ENCODE results near the gene APOO. TPM values are rescaled to one million over a fixed set of nuclear protein-coding genes. Genes with fewer than 3 reads are reported as not detected.

APOO gene
- total RNA-seq, result 10 to 100 TPM in 5 of 6 donors, under 1 TPM in 1; 0.89 to 15.0 (median 12.0) TPM

DNA sequence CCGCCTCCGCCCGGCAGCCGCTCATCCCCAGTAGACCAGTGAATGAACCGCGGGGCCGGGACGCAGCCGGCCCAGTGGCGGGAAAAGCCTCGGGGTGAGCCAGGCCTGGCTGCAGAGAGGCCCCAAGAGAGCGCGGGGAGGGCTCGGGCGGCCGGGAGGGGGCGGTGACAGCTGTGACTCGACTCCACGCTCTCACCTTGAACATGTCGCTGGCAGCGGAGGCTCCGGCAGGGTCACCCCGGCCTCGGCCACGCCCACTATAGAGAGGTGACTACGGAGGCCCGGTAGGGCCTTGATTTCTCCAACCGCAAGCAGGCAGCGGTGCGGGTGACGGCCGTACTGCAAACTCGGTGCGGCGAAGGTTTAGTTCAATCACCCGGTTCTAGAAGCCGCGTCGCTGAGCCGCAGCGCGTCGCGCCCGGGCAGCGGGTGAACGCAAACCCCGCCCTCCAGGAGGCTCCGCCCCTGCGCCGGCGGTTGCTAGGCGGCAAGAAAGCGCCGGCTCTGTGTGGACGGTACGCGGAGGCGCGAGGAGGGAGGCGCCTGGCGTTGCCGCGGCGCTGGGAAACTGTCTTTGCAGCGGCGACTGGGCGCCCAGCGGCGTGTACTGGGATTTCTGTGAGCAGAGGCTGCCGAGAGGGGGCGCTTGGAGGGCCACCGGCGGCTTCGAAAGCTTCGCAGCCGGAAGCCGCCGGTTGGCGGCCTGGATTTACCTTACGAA, at the start of gene APOO, which contains the start of gene CXorf58:
Gene APOO, minus strand, starts transcription at position 441 of the 721 bp plus-strand sequence. Its CDS starts 236 bp downstream, at position 205.
Gene CXorf58, plus strand, starts transcription at position 509 of the 721 bp plus-strand sequence. CDS start 2,297 bp downstream, outside the sequence.
- TF ChIP-seq POLR2AphosphoS5 (IDR thresholded peaks at IDR 0.05) (peak in 1 of 2 donors; percentile 45), POLR2A (IDR thresholded peaks at IDR 0.05) (peak in 1 of 4 donors; percentile 51), EP300 (IDR thresholded peaks at IDR 0.05) (peak in 1 of 4 donors; percentile 2)
- TF ChIP-seq, protein P1, sequence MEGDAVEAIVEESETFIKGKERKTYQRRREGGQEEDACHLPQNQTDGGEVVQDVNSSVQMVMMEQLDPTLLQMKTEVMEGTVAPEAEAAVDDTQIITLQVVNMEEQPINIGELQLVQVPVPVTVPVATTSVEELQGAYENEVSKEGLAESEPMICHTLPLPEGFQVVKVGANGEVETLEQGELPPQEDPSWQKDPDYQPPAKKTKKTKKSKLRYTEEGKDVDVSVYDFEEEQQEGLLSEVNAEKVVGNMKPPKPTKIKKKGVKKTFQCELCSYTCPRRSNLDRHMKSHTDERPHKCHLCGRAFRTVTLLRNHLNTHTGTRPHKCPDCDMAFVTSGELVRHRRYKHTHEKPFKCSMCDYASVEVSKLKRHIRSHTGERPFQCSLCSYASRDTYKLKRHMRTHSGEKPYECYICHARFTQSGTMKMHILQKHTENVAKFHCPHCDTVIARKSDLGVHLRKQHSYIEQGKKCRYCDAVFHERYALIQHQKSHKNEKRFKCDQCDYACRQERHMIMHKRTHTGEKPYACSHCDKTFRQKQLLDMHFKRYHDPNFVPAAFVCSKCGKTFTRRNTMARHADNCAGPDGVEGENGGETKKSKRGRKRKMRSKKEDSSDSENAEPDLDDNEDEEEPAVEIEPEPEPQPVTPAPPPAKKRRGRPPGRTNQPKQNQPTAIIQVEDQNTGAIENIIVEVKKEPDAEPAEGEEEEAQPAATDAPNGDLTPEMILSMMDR (IDR thresholded peaks at IDR 0.05), result peak; percentile 64 to 94 (median 90)
- ATAC-seq (ENCODE audit: low FRiP score in 2 of 2) (peak; percentile 97 to 100), DNase-seq (peak; percentile 94 to 98)
- Histone ChIP-seq H3K27me3 (no peaks in the 10 kb centered on the region), H3K27ac (peak within 1 kb of the TSS; percentile 82 to 91 (median 85)), H3K4me1 (peaks cover 0 to 8% (median 0%) of the 10 kb centered on the region in 4 donors), H3K36me3 (no peaks in the 10 kb centered on the region), H3K9me3 (no peaks in the 10 kb centered on the region), H3K4me3 (peak within 1 kb of the TSS; percentile 41 to 62 (median 55))
- 0 to 32% methylated on average over 2 to 45 of the region's 81 CpGs for WGBS, 2 donors

DNA sequence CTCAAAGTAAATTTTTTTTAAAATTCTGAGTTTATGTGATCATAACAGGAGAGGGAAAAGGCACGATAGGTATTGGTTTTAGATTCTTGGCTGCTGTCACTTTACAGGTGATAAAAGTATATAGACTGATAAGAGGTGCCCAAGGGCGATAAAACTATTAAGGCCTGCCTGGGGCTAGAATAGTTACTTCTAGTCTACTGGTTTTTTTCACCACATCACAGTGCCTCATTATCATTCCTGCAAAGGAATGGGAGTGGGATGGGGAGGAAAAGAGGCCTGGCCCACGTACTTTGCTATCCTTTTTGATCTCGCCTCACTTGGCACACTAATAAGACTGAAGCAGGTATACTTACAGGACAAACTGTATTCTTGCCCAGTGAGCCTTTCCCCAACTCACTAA, 46.7 kb upstream of the APOO start:
- no peaks in the 10 kb centered on the region for H3K36me3 ChIP-seq
- ATAC-seq (ENCODE audit: low FRiP score in 2 of 2), result no peak
- no peak overlapping the region for H3K4me3 ChIP-seq
- H3K9me3 ChIP-seq, result no peaks in the 10 kb centered on the region
- no peak for DNase-seq
- no peaks in the 10 kb centered on the region for H3K27me3 ChIP-seq
- no peaks in the 10 kb centered on the region for H3K4me1 ChIP-seq
- 78 to 85% methylated on average over 4 of the region's 4 CpGs for WGBS, 2 donors
- no peak overlapping the region for H3K27ac ChIP-seq
- no peak for TF ChIP-seq POLR2AphosphoS5 (IDR thresholded peaks at IDR 0.05)
- no peak for TF ChIP-seq EP300 (IDR thresholded peaks at IDR 0.05)
- TF ChIP-seq, protein P1 (IDR thresholded peaks at IDR 0.05), result no peak

DNA sequence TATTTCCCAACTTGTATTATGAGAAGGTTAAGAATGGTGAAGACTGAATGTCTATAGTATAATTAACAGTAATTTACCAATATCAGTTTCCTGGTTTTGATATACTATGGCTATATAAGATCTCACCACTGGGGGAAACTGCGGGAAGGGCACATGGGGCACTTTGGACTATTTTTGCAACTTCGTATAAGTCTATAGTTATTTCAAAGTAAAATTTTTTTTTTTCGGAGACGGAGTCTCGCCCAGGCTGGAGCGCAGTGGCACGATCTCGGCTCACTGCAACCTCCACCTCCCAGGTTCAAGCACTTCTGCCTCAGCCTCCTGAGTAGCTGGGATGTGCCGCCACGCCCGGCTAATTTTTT, 46.2 kb upstream of the APOO start:
- peak overlapping the region in 2 of 4 donors; percentile 45 to 56 for H3K27ac ChIP-seq
- H3K4me1 ChIP-seq, result no peaks in the 10 kb centered on the region
- DNase-seq, result no peak
- no peaks in the 10 kb centered on the region for H3K27me3 ChIP-seq
- no peaks in the 10 kb centered on the region for H3K9me3 ChIP-seq
- TF ChIP-seq POLR2A (IDR thresholded peaks at IDR 0.05), result no peak
- TF ChIP-seq POLR2AphosphoS5 (IDR thresholded peaks at IDR 0.05), result no peak
- TF ChIP-seq EP300 (IDR thresholded peaks at IDR 0.05), result no peak
- TF ChIP-seq, protein P1 (IDR thresholded peaks at IDR 0.05), result no peak
- H3K4me3 ChIP-seq, result no peak overlapping the region
- 88 to 92% methylated on average over 11 of the region's 11 CpGs for WGBS, 2 donors
- ATAC-seq (ENCODE audit: low FRiP score in 2 of 2), result no peak
- no peaks in the 10 kb centered on the region for H3K36me3 ChIP-seq

DNA sequence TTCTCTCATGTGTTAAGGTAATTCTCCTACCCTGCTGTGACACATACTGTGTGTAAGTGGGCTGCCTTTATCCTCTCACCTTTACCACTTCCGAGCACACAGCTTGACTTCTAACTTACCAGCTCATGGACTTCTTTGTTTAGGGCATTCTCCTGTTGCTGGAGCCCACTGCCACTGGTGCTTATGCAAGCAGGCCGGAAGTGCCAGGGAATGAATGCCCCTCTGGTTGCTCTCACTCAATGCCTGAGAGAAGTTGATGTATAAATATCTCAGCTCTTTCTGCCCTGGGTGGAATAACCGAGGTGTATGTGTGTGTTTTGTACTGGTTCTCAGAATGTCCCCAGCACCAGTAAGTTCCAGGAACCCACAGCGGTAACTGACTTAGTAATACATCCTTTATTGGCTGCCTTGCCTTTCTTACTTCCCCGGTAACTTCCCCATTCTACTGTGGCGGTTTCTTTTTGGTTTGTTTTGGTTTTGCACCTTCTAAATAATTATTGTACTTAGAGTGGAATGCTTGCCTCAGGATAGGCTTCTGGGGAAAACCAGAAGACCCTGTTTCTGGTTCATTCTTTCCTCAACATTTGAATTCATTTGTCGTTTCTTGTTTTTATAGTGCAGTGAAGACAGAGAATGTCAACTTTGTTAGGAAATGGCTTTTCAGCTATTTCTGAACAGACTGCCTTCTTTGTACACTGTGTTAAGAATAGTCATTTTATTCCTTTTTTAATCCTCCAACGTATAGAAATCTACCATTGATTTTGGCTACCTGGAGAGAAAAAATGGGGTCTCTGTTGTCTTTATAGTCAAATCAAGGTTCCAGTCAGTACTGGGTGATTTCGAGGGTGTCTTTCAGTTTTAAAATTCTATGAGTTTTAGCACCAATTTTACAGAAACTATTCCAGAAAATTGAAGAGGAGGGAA, 45.5 kb upstream of the APOO start:
- Histone ChIP-seq H3K4me1 (no peaks in the 10 kb centered on the region), H3K4me3 (no peak overlapping the region), H3K27me3 (no peaks in the 10 kb centered on the region), H3K36me3 (no peaks in the 10 kb centered on the region), H3K27ac (peak overlapping the region; percentile 37 to 56 (median 49)), H3K9me3 (no peaks in the 10 kb centered on the region)
- TF ChIP-seq POLR2AphosphoS5 (IDR thresholded peaks at IDR 0.05), result no peak
- no peak for TF ChIP-seq EP300 (IDR thresholded peaks at IDR 0.05)
- TF ChIP-seq, protein P1 (IDR thresholded peaks at IDR 0.05), result no peak
- no peak for TF ChIP-seq POLR2A (IDR thresholded peaks at IDR 0.05)
- ATAC-seq (ENCODE audit: low FRiP score in 2 of 2) (peak in 1 of 2 donors; percentile 61), DNase-seq (peak in 1 of 2 donors; percentile 21)
- WGBS, 2 donors, result 32 to 37% methylated on average over 9 of the region's 9 CpGs

Measured in upper lobe of left lung (tissue), 6 donors.